OCI-LY3 (cell line): ENCODE data around the gene DNAJC15.

ENCODE experiments used
- EZH2phosphoT487 ChIP-seq: fragments of 200-600 bp; shearing (Covaris generic); IDR thresholded peaks from 2 replicates; pipeline ENCODE4 v1.6.1; 2018; ENCODE audit warnings: antibody characterized with exemption, mixed run types, low read depth
- TF ChIP-seq, protein P1 (sequence below): fragments of 200-600, 300-600 bp; sonication (generic); IDR thresholded peaks from 2 replicates; pipeline ENCODE4 v1.5.1; 2014; ENCODE audit warnings: antibody characterized with exemption, low read length, low read depth

GRCh38 chr13:43085545-43085944 lies 62.2 kb downstream of the DNAJC15 start:
- TF ChIP-seq, protein P1, sequence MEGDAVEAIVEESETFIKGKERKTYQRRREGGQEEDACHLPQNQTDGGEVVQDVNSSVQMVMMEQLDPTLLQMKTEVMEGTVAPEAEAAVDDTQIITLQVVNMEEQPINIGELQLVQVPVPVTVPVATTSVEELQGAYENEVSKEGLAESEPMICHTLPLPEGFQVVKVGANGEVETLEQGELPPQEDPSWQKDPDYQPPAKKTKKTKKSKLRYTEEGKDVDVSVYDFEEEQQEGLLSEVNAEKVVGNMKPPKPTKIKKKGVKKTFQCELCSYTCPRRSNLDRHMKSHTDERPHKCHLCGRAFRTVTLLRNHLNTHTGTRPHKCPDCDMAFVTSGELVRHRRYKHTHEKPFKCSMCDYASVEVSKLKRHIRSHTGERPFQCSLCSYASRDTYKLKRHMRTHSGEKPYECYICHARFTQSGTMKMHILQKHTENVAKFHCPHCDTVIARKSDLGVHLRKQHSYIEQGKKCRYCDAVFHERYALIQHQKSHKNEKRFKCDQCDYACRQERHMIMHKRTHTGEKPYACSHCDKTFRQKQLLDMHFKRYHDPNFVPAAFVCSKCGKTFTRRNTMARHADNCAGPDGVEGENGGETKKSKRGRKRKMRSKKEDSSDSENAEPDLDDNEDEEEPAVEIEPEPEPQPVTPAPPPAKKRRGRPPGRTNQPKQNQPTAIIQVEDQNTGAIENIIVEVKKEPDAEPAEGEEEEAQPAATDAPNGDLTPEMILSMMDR = peak; percentile 53
- TF ChIP-seq EZH2phosphoT487 = no peak
